ENCODE measurements around the gene ITSN1. TPM values are rescaled to one million over a fixed set of nuclear protein-coding genes. Genes with fewer than 3 reads are reported as not detected.

Gene ITSN1
- total and polyA plus RNA-seq, 2 of the 13 experiments (the other 11 are each of a cell fraction or from before 2014, with no cell fraction given) = 26.1 to 33.8 TPM

DNA sequence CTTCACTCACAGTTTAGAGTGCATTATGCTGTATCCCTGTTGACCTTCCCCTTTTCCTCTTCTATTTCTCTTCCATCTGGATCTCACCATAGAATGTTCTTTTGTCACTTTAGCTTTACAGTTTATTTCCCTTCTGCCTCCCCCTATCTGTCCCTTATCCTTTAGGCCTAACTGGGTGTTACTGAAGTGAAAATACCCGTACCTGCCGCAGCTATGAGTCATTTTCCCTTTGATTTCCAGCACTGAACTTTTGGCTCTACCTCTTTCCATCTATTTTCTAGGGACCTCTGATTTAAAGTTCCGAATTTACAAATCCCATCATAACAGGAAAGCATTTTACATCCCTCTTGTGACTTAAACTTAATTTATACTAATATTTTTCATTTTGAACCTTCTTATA lies 19.7 kb downstream of the ITSN1 start (continued):
- TF ChIP-seq, protein P1, sequence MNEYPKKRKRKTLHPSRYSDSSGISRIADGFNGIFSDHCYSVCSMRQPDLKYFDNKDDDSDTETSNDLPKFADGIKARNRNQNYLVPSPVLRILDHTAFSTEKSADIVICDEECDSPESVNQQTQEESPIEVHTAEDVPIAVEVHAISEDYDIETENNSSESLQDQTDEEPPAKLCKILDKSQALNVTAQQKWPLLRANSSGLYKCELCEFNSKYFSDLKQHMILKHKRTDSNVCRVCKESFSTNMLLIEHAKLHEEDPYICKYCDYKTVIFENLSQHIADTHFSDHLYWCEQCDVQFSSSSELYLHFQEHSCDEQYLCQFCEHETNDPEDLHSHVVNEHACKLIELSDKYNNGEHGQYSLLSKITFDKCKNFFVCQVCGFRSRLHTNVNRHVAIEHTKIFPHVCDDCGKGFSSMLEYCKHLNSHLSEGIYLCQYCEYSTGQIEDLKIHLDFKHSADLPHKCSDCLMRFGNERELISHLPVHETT (CRISPR knock-in tag; conservative IDR thresholded peaks at IDR 0.05) = no peak
- no peak for TF ChIP-seq STAT5B (CRISPR knock-in tag; IDR thresholded peaks at IDR 0.05)
- TF ChIP-seq ZNF563 (CRISPR knock-in tag; IDR thresholded peaks at IDR 0.05) = no peak

DNA sequence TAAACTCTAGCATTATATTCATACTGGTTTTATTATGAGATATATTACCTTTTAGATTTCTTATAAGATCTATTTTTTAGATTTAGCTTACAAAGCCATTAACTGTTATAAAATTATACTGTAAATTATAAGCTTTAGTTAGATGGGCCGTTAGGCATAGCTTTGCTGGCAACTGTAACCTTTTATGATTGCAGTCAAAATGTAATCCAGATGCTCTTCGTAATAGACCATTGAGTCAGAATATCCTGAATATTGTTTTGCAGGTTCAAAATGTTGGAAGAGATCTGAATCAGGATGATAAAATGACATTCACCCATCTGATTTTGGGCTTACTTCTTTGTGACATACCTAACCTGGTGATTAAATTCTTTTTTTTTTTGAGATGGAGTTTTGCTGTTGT lies 20.9 kb downstream of the ITSN1 start:
- CTCF ChIA-PET (ENCODE audit: low intra/inter-chr PET ratio, low total read pairs) = no interaction called here
- Histone ChIP-seq H3K4me2 (ENCODE audit: low read depth, low read length) (no peak overlapping the region), H4K20me1 (ENCODE audit: insufficient read depth, low read length) (no peaks in the 10 kb centered on the region), H3K9ac (ENCODE audit: insufficient read depth, low read depth, low read length) (no peak overlapping the region), H3K36me3 (replicated peaks in 1 of 2; ENCODE audit: control insufficient read depth in 1 of 2, insufficient read depth in 2 of 2, low read length in 2 of 2) (no peaks in the 10 kb centered on the region; a peak in 1 of 5 replicates), H3K27me3 (ENCODE audit: control insufficient read depth in 1 of 2, insufficient read depth in 2 of 2, low read length in 2 of 2) (no peaks in the 10 kb centered on the region), H3K27ac (ENCODE audit: extremely low read length, insufficient read depth, low read length) (no peak overlapping the region), H3K4me3 (replicated peaks in 1 of 3; ENCODE audit: insufficient read depth in 1 of 3, low read depth in 2 of 3, low read length in 3 of 3) (no peak overlapping the region), H3K9me3 (ENCODE audit: low read length) (peaks cover 4% of the 10 kb centered on the region; the same call in 1 of the 2 replicates), H2AFZ (ENCODE audit: low read length) (no peak overlapping the region), H3K4me1 (ENCODE audit: insufficient read depth, low read length) (peaks cover 8% of the 10 kb centered on the region), H3K79me2 (ENCODE audit: insufficient read depth, low read length) (peaks cover 42% of the 10 kb centered on the region)
- FAIRE-seq (no peak), ATAC-seq (no peak), DNase-seq (ENCODE audit: low spot score) (no peak)
- BruUV-seq (replicated peaks) = no TSS peak
- TF ChIP-seq ZFP62 (CRISPR knock-in tag; IDR thresholded peaks at IDR 0.05) (no peak), TCF12 (IDR thresholded peaks at IDR 0.05) (no peak), TCF12 (CRISPR knock-in tag; IDR thresholded peaks at IDR 0.05) (no peak), ZNF776 (CRISPR knock-in tag; IDR thresholded peaks at IDR 0.05) (no peak), ZNF549 (CRISPR knock-in tag; IDR thresholded peaks at IDR 0.05) (no peak), ZNF205 (CRISPR knock-in tag; IDR thresholded peaks at IDR 0.05) (no peak), SRSF4 (IDR thresholded peaks at IDR 0.05; ENCODE audit: low read depth, low read length, poor library complexity, severe bottlenecking) (no peak), SYNCRIP (IDR thresholded peaks at IDR 0.05; ENCODE audit: insufficient read depth, low read depth, low read length) (no peak), ZSCAN30 (CRISPR knock-in tag; IDR thresholded peaks at IDR 0.05) (no peak), ZNF605 (CRISPR knock-in tag; IDR thresholded peaks at IDR 0.05) (no peak)
- TF ChIP-seq, protein P2, sequence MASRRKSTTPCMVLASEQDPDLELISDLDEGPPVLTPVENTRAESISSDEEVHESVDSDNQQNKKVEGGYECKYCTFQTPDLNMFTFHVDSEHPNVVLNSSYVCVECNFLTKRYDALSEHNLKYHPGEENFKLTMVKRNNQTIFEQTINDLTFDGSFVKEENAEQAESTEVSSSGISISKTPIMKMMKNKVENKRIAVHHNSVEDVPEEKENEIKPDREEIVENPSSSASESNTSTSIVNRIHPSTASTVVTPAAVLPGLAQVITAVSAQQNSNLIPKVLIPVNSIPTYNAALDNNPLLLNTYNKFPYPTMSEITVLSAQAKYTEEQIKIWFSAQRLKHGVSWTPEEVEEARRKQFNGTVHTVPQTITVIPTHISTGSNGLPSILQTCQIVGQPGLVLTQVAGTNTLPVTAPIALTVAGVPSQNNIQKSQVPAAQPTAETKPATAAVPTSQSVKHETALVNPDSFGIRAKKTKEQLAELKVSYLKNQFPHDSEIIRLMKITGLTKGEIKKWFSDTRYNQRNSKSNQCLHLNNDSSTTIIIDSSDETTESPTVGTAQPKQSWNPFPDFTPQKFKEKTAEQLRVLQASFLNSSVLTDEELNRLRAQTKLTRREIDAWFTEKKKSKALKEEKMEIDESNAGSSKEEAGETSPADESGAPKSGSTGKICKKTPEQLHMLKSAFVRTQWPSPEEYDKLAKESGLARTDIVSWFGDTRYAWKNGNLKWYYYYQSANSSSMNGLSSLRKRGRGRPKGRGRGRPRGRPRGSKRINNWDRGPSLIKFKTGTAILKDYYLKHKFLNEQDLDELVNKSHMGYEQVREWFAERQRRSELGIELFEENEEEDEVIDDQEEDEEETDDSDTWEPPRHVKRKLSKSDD (CRISPR knock-in tag; IDR thresholded peaks at IDR 0.05; ENCODE audit: low read depth) = no peak
- TF ChIP-seq, protein P3, sequence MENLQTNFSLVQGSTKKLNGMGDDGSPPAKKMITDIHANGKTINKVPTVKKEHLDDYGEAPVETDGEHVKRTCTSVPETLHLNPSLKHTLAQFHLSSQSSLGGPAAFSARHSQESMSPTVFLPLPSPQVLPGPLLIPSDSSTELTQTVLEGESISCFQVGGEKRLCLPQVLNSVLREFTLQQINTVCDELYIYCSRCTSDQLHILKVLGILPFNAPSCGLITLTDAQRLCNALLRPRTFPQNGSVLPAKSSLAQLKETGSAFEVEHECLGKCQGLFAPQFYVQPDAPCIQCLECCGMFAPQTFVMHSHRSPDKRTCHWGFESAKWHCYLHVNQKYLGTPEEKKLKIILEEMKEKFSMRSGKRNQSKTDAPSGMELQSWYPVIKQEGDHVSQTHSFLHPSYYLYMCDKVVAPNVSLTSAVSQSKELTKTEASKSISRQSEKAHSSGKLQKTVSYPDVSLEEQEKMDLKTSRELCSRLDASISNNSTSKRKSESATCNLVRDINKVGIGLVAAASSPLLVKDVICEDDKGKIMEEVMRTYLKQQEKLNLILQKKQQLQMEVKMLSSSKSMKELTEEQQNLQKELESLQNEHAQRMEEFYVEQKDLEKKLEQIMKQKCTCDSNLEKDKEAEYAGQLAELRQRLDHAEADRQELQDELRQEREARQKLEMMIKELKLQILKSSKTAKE (CRISPR knock-in tag; IDR thresholded peaks at IDR 0.05; ENCODE audit: borderline replicate concordance) = no peak
- TF ChIP-seq, protein P4, sequence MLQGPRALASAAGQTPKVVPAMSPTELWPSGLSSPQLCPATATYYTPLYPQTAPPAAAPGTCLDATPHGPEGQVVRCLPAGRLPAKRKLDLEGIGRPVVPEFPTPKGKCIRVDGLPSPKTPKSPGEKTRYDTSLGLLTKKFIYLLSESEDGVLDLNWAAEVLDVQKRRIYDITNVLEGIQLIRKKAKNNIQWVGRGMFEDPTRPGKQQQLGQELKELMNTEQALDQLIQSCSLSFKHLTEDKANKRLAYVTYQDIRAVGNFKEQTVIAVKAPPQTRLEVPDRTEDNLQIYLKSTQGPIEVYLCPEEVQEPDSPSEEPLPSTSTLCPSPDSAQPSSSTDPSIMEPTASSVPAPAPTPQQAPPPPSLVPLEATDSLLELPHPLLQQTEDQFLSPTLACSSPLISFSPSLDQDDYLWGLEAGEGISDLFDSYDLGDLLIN (CRISPR knock-in tag; IDR thresholded peaks at IDR 0.05; ENCODE audit: borderline replicate concordance) = no peak
- in situ Hi-C loops (cut with HindIII; ENCODE audit: extremely low pct_ligation_motif_present, low pct_unique_long_range_greater_than_20kb) (no loop called here), intact Hi-C loops (cut with micrococcal nuclease; ENCODE audit: unreplicated experiment) (no loop called here)
- POLR2A ChIA-PET = no interaction called here
- WGBS (ENCODE audit: low lambda C conversion rate) = 99% methylated on average over 2 of the region's 2 CpGs
